Activated CD8-positive, alpha-beta T cell treated with anti-CD3 and anti-CD28 coated beads for 36 hours (primary cell): ENCODE results near the gene GDF9. TPM values are rescaled to one million over a fixed set of nuclear protein-coding genes. Genes with fewer than 3 reads are reported as not detected.

ENCODE experiments used
- ATAC-seq: fragments of 200-7000 bp; cut with Tn5 transposase; one replicate; pipeline ENCODE4 v1.10.0; 2021; ENCODE audit warnings: mild to moderate bottlenecking, moderate library complexity
- CTCF ChIA-PET: fragments of 350-600 bp; sonication (Branson Sonifier 250); formaldehyde crosslinking; loops from one replicate; lab custom pipeline; 2021; ENCODE audit warnings: antibody characterized with exemption; lab: Charles Lee
- POLR2A ChIA-PET: fragments of 350-600 bp; sonication (Branson Sonifier 250); formaldehyde crosslinking; loops from one replicate; lab custom pipeline; 2021; ENCODE audit warnings: antibody characterized with exemption; lab: Charles Lee
- DNase-seq: peaks from one replicate; pipeline ENCODE4 v3.0.0-alpha.2; 2020
- H3K27ac Mint-ChIP-seq: one replicate; pipeline ENCODE4 v1.8.0; 2021; ENCODE audit warnings: mild to moderate bottlenecking, mixed read lengths
- H3K27me3 Mint-ChIP-seq: one replicate; pipeline ENCODE4 v1.8.0; 2021; ENCODE audit warnings: mixed read lengths
- H3K36me3 Mint-ChIP-seq: one replicate; pipeline ENCODE4 v1.8.0; 2021; ENCODE audit warnings: low read depth, mixed read lengths
- H3K4me1 Mint-ChIP-seq: one replicate; pipeline ENCODE4 v1.8.0; 2021; ENCODE audit warnings: low read depth, mixed read lengths
- H3K4me3 Mint-ChIP-seq: one replicate; pipeline ENCODE4 v1.8.0; 2021; ENCODE audit warnings: mild to moderate bottlenecking, moderate library complexity, mixed read lengths
- H3K9me3 Mint-ChIP-seq: one replicate; pipeline ENCODE4 v1.8.0; 2021; ENCODE audit warnings: mixed read lengths
- intact Hi-C: fragments of 100-400 bp; cut with micrococcal nuclease; formaldehyde crosslinking; loops from one replicate; pipeline ENCODE4 v1.10.0; 2022
- total RNA-seq, 2 experiments: library from RNA; stranded (reverse); gene quantifications; one replicate each; pipeline ENCODE4 v1.2.3, GENCODE V29; 2021
- TF ChIP-seq, protein P1 (sequence below): fragments of 200-600 bp; IDR thresholded peaks from one replicate; pipeline ENCODE4 v1.8.0; 2022; ENCODE audit warnings: antibody characterized with exemption, mild to moderate bottlenecking

Gene GDF9
- total RNA-seq, 2 experiments from 2014 or later = 0.90 to 0.94 TPM

DNA sequence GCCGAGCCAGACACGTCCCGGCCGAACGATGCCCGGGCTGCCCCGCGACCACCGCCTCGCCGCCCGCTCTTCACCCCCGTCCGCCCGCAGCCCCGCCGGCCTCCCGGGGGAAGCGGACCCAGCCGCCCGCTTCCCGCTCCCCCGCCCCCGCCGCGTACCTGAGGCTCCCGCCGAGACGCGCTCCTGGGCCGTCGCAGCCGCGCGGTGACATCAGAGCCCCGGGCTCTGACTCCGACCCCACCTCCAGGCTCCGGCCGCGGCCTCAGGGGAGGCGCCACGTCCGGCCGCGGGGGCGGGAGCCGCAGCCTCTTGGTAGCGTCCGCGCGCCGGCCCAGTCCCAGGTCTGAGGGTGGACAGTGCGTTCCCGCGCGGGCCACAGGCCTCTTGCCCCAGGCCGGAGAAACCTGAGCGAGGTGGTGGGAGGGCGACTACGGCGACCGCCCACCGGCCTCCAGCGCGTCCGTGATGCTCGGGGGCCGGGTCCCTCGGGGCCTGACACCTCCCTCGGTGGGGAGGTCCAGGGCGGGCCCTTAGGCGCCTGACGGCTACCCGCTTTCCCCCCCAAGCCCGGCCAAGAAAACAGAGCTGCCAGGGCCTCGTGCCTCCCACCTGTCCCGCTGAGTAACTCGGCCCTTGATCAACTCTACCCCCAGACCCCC lies 35.7 kb downstream of the GDF9 start, which contains the start of gene SHROOM1:
TSS of gene SHROOM1 (minus strand) at position 212 of the 659 bp plus-strand sequence. CDS start 4,507 bp downstream, outside the sequence.
- peak; percentile 45 for DNase-seq
- CTCF ChIA-PET = interaction anchor here (0.6 to 3.2 kb wide), 22 partner anchors 9 to 794 kb away, joined by 3 to 24 read pairs (median 4); no protein-coding TSS in a partner anchor
- peaks cover 42% of the 10 kb centered on the region for H3K27me3 Mint-ChIP-seq

DNA sequence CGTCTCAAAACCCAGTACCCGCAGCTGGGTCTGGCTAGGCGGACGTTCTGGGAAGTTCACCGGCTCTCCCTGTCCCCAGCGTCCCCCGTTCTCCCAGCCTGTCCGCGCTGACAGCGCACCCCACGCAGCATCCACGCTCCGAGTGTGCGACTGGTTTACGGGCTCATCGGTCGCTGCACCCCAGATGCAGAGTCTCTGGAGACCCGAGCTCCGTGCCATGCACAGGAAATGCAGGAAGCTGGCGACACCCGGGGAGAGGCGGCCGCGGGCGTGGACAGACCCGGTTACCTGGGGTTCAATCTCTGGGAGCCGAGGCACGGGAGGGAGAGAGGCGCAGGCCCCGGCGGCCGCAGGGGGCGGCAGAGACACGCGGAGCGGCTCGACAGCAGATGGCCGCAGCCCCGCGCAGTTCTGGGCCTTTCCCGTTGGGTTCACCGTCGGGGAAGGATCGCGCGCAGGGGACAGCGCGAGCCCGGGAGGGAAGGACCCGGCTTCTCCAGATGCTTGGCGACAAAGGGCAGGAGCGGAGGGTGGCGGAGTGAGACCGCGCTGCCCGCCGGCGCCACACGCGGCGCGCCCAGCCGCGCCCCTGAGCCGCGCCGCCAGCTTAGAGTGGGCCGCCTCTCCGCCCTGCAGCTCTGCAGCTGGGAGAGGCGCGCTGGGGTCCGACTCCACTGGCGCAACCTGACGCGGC lies 36.4 kb downstream of the GDF9 start:
- ChIA-PET POLR2A (interaction anchor here (0.6 to 2.4 kb wide), 3 partner anchors 13 to 232 kb away, joined by 3 to 9 read pairs (median 6); partner anchors contain the start of genes GDF9 and UQCRQ), CTCF (interaction anchor here (0.6 to 3.2 kb wide), 26 partner anchors 8 to 464 kb away, joined by 3 to 24 read pairs (median 4); partner anchors contain the start of genes GDF9 and UQCRQ)
- H3K9me3 Mint-ChIP-seq = no peaks in the 10 kb centered on the region
- no peak overlapping the region for H3K27ac Mint-ChIP-seq
- ATAC-seq (peak; percentile 83), DNase-seq (peak; percentile 79)
- peaks cover 46% of the 10 kb centered on the region for H3K27me3 Mint-ChIP-seq
- TF ChIP-seq, protein P1, sequence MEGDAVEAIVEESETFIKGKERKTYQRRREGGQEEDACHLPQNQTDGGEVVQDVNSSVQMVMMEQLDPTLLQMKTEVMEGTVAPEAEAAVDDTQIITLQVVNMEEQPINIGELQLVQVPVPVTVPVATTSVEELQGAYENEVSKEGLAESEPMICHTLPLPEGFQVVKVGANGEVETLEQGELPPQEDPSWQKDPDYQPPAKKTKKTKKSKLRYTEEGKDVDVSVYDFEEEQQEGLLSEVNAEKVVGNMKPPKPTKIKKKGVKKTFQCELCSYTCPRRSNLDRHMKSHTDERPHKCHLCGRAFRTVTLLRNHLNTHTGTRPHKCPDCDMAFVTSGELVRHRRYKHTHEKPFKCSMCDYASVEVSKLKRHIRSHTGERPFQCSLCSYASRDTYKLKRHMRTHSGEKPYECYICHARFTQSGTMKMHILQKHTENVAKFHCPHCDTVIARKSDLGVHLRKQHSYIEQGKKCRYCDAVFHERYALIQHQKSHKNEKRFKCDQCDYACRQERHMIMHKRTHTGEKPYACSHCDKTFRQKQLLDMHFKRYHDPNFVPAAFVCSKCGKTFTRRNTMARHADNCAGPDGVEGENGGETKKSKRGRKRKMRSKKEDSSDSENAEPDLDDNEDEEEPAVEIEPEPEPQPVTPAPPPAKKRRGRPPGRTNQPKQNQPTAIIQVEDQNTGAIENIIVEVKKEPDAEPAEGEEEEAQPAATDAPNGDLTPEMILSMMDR = peak; percentile 92
- H3K4me3 Mint-ChIP-seq = peak overlapping the region; percentile 69
- intact Hi-C loops = loop anchor here (10.0 kb wide), 1 partner anchor 445 kb away; no protein-coding TSS in a partner anchor
- peaks cover 7% of the 10 kb centered on the region for H3K4me1 Mint-ChIP-seq
- no peaks in the 10 kb centered on the region for H3K36me3 Mint-ChIP-seq

More for the DNA sequence above, 35.7 kb downstream of the GDF9 start, which contains the start of gene SHROOM1:
- no peaks in the 10 kb centered on the region for H3K9me3 Mint-ChIP-seq
- H3K27ac Mint-ChIP-seq = no peak within 1 kb of the TSS
- H3K4me3 Mint-ChIP-seq = peak within 1 kb of the TSS; percentile 69
- intact Hi-C loops = no loop called here
- peaks cover 5% of the 10 kb centered on the region for H3K4me1 Mint-ChIP-seq
- TF ChIP-seq, protein P1 = no peak
- no peaks in the 10 kb centered on the region for H3K36me3 Mint-ChIP-seq
- POLR2A ChIA-PET = interaction anchor here (0.6 kb wide), 2 partner anchors 9 to 233 kb away, joined by 3 read pairs; no protein-coding TSS in a partner anchor
- peak; percentile 45 for ATAC-seq

DNA sequence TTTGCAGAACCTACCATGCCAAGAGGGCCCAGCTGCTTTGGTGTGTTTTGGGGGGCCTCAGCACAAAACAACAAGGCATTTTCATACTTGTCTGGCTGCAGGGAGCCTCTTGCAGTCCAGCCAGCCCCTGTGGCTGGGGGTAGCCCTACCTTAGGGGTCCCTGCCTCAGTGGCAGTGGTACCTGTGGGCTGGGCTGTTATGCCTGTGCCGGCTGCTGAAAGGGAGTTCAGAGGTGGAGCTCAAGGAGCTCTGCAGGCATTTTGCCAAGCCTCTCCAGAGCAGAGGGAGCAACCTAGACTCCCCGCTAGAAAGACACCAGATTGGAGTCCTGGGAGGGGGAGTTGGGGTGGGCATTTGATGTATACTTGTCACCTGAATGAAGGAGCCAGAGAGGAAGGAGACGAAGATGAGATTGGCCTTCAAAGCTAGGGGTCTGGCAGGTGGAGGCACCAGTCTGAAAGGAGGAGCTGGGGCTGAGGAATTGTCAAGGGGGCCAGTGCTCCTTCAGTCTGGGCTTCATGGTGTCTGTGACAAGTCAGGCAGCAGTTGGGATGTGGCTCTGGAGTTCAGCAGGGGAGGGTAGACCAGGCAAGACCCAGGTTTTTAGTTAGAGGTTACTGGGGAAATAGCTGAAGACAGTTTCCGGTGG lies 37.3 kb downstream of the GDF9 start:
- TF ChIP-seq, protein P1 = no peak
- H3K9me3 Mint-ChIP-seq = no peaks in the 10 kb centered on the region
- CTCF ChIA-PET = interaction anchor here (0.8 to 3.2 kb wide), 20 partner anchors 7 to 463 kb away, joined by 3 to 24 read pairs (median 4); partner anchors contain the start of genes GDF9 and UQCRQ
- peak overlapping the region; percentile 69 for H3K4me3 Mint-ChIP-seq
- no peak for DNase-seq
- no peaks in the 10 kb centered on the region for H3K36me3 Mint-ChIP-seq
- H3K27ac Mint-ChIP-seq = no peak overlapping the region
- POLR2A ChIA-PET = interaction anchor here (1.8 to 2.4 kb wide), 2 partner anchors 12 to 37 kb away, joined by 6 to 9 read pairs; partner anchors contain the start of genes GDF9 and UQCRQ
- peaks cover 7% of the 10 kb centered on the region for H3K4me1 Mint-ChIP-seq
- intact Hi-C loops = loop anchor here (10.0 kb wide), 1 partner anchor 444 kb away; no protein-coding TSS in a partner anchor
- H3K27me3 Mint-ChIP-seq = peaks cover 52% of the 10 kb centered on the region
- no peak for ATAC-seq

DNA sequence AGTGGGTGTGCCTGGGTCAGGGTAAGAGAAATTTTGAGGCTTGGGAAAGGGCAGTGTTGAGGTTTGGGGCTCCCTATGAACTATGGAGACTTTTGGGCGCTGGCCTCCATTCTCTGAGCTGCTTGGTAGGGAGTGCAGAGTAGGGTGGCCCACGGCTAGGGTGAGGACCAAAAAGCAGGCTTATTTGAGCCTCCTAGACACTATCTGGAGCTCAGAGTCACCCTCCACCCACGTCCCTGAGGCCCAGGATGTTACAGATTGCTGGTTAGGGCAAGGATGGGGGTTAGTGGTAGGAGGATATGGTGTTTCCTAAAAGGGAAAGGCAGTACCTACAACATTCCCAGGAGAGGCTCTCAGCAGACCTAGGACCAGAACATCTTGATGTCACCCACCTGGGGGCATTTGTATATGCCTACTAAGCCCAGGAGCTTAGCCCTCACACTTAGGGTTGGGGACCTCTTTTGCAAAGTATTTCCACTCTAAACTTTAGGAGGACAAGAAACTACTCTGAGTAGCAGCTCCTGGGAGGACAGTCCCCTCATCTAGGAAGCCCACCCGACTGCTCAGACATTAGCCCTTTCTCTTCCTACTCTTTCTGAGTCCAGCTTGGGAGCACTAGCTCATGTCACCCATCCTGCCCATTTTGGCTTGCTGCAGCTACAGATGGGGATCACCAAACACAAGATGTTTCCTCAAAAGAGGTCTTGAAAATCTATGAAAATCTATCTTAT lies 38.2 kb downstream of the GDF9 start:
- Mint-ChIP-seq H3K27ac (no peak overlapping the region), H3K4me3 (no peak overlapping the region), H3K36me3 (no peaks in the 10 kb centered on the region), H3K9me3 (no peaks in the 10 kb centered on the region), H3K4me1 (peaks cover 7% of the 10 kb centered on the region), H3K27me3 (peaks cover 57% of the 10 kb centered on the region)
- TF ChIP-seq, protein P1 = no peak
- ATAC-seq = no peak
- intact Hi-C loops = loop anchor here (10.0 kb wide), 1 partner anchor 443 kb away; no protein-coding TSS in a partner anchor
- CTCF ChIA-PET = interaction anchor here (0.8 to 3.2 kb wide), 11 partner anchors 8 to 442 kb away, joined by 3 to 24 read pairs (median 5); partner anchors contain the start of genes GDF9, SOWAHA and UQCRQ
- POLR2A ChIA-PET = interaction anchor here (1.8 to 2.4 kb wide), 2 partner anchors 11 to 38 kb away, joined by 6 to 9 read pairs; partner anchors contain the start of genes GDF9 and UQCRQ
- DNase-seq = peak; percentile 23
